ENCODE results near the gene ECEL1.
"Not testable (repeated sequence)": the region's sequence is repeated elsewhere in the genome, so short reads cannot be mapped to it uniquely, and the experiment has no call there.

GRCh38 chr2:232433622-232434021 is 54.0 kb downstream of the ECEL1 start:
- not testable (repeated sequence) for TF ChIP-seq EZH2 (IDR thresholded peaks at IDR 0.05; ENCODE audit: insufficient read depth, poor library complexity, severe bottlenecking); EZH2phosphoT487 (IDR thresholded peaks at IDR 0.05; ENCODE audit: insufficient read depth, low read depth)
